Measurements from ENCODE around the gene FZD4.

The FZD4 gene

GRCh38 chr11:86932924-86933875 lies 22.0 kb downstream of the FZD4 start:
- Histone ChIP-seq H3K27ac (ENCODE audit: low read length) (no peak overlapping the region), H3K27me3 (ENCODE audit: insufficient read depth, low read length) (no peaks in the 10 kb centered on the region), H3K36me3 (ENCODE audit: insufficient read depth, low read depth, low read length) (no peaks in the 10 kb centered on the region), H3K9me3 (ENCODE audit: insufficient read depth, low read depth, low read length) (no peaks in the 10 kb centered on the region), H3K9ac (ENCODE audit: low read depth, low read length) (no peak overlapping the region), H3K4me1 (ENCODE audit: insufficient read depth, low read length) (peaks cover 24% of the 10 kb centered on the region), H3K4me3 (ENCODE audit: low read length) (no peak overlapping the region)

DNA sequence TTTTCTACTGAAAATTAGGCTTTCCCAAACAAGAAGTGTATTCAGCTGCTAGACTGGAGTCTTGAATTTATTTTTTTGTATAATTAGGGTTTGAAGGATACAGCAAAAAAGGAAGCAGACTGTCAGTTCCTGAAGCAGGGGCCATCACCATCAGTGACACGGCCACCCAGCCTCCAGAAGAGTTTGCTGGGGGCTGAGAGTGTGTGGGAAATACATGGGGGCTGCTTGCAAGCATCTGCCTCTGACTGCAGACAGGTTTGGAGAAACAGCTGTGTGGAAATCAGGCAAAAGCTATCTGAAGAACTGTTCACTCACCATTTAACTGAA lies 23.0 kb downstream of the FZD4 start:
- Histone ChIP-seq H3K27ac (ENCODE audit: low read length) (no peak overlapping the region), H3K36me3 (ENCODE audit: insufficient read depth, low read depth, low read length) (no peaks in the 10 kb centered on the region), H3K9ac (ENCODE audit: low read depth, low read length) (no peak overlapping the region), H3K9me3 (ENCODE audit: insufficient read depth, low read depth, low read length) (no peaks in the 10 kb centered on the region), H3K4me1 (ENCODE audit: insufficient read depth, low read length) (peaks cover 24% of the 10 kb centered on the region), H3K27me3 (ENCODE audit: insufficient read depth, low read length) (no peaks in the 10 kb centered on the region), H3K4me3 (ENCODE audit: low read length) (no peak overlapping the region)

DNA sequence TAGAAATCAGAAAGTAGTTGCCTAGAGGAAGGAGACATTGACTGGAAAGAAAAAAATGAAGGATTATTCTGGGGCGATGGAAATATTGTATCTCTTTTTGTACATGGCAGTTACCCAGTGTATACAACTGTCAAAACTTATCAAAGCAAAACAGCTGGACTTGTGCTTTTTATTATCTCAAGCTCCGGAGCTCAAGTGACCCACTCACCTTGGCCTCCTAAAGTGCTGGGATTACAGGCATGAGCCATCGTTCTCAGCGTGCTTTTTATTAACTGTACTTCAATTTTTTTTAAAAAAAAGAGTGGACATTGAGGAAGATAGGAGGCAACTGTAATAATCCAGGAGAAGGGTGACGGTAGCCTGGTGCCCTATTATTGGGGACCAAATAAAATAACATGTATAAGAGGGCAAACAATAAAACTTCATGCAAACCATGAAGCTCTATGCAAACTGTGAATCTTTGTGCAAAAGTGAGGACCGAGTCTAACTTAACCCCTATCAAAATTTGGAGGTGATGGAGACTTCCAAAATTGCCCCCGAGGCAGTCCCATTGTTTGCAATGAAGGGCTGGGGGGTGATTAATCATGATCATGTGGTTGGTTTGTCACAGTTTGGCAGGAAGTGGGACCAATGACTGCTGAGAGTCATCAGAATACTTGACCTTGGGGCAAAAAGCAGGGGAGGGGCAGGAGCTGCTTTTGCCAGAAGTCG lies 23.5 kb downstream of the FZD4 start:
- no peak overlapping the region for H3K27ac ChIP-seq (ENCODE audit: low read length)
- no peak overlapping the region for H3K9ac ChIP-seq (ENCODE audit: low read depth, low read length)
- no peaks in the 10 kb centered on the region for H3K9me3 ChIP-seq (ENCODE audit: insufficient read depth, low read depth, low read length)
- H3K27me3 ChIP-seq (ENCODE audit: insufficient read depth, low read length): no peaks in the 10 kb centered on the region
- no peak overlapping the region for H3K4me3 ChIP-seq (ENCODE audit: low read length)
- no peaks in the 10 kb centered on the region for H3K36me3 ChIP-seq (ENCODE audit: insufficient read depth, low read depth, low read length)
- peaks cover 24% of the 10 kb centered on the region for H3K4me1 ChIP-seq (ENCODE audit: insufficient read depth, low read length)

DNA sequence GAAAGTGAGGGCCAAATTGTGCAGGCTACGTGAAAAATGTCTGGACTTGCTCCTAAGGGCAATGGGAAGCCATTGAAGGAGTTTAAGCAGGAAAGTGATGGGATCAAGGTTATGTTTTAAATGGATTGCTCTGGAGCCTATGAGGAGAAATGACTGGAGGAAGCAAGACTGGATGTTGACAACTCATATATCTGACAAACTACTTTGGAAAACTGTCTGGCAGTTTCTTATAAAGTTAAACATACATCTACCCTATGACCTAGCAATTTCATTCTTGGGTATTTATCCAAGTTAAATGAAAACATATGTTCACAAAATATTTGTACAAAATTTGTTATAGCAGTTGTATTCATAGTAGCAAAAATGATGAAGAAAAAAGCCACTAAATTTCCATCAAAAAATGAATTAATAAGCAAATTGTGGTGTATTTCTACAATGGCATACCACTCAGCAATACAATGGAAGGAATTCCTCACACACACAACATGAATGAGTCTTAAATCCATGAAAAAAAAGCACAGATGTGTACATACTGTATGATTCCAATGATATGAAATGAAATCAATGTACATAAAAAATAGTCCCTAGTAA lies 24.1 kb downstream of the FZD4 start:
- H3K27me3 ChIP-seq (ENCODE audit: insufficient read depth, low read length): no peaks in the 10 kb centered on the region
- H3K4me3 ChIP-seq (ENCODE audit: low read length): no peak overlapping the region
- H3K4me1 ChIP-seq (ENCODE audit: insufficient read depth, low read length): peaks cover 24% of the 10 kb centered on the region
- H3K9ac ChIP-seq (ENCODE audit: low read depth, low read length): no peak overlapping the region
- no peak overlapping the region for H3K27ac ChIP-seq (ENCODE audit: low read length)
- H3K36me3 ChIP-seq (ENCODE audit: insufficient read depth, low read depth, low read length): no peaks in the 10 kb centered on the region
- H3K9me3 ChIP-seq (ENCODE audit: insufficient read depth, low read depth, low read length): no peaks in the 10 kb centered on the region

DNA sequence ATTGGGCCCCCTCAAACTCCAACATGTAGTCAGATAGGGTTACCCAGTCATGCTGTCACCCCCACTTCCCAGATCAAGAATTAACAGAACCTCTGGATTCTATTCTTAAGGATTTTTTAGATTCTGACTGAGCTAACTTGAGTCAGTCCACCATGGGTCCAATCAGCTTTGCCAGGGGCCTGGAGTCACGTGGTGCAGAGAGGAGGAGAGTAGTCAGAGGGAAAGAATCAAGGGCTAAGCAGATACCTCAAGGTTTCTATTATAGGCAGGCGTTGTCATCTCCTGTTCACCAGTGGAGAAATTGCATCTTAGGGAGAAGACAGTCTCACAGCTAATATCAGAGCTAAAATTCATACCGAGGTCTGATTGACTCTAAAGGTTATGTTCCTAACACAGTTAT lies 28.2 kb downstream of the FZD4 start:
- Histone ChIP-seq H3K4me1 (ENCODE audit: insufficient read depth, low read length) (peaks cover 17% of the 10 kb centered on the region), H3K9me3 (ENCODE audit: insufficient read depth, low read depth, low read length) (no peaks in the 10 kb centered on the region), H3K27ac (ENCODE audit: low read length) (no peak overlapping the region), H3K4me3 (ENCODE audit: low read length) (no peak overlapping the region), H3K36me3 (ENCODE audit: insufficient read depth, low read depth, low read length) (no peaks in the 10 kb centered on the region), H3K27me3 (ENCODE audit: insufficient read depth, low read length) (no peaks in the 10 kb centered on the region), H3K9ac (ENCODE audit: low read depth, low read length) (no peak overlapping the region)

DNA sequence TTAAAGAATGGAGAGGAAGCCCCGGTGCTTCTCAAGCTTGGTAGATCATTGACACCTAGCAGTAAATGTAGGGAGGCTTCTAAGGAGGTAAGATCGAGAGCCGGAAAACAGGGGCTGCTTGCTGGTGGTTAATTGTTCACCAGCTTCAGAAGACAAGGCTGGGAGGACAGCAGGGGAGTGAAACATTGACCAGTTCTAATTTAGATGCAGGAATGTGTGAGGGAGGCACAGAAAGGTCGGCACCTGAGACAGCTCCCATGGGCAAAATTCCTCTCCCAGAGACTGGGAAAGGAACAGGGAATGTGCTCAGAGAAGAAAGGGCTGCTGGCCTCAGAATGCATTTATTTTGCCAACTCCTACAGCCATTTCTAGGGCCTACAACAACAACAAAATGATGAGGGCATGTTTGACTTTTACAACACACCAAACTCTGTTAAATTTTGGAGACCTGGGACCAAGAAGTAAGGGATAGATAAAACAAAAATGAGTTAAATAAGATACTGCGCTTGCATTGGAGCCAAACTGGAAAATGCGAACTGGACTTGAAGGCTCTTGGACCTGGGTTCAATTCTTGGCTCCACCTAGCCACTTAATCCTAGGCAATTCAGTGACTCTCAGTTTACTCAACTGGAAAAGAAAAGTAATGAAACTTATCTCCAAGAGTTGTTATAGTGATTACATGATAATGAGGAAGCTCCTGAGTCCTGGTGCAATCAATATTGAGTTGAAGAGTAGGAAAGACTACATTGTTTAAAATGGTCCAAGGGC lies 31.0 kb downstream of the FZD4 start:
- H3K9me3 ChIP-seq (ENCODE audit: insufficient read depth, low read depth, low read length): no peaks in the 10 kb centered on the region
- H3K4me3 ChIP-seq (ENCODE audit: low read length): no peak overlapping the region
- H3K27ac ChIP-seq (ENCODE audit: low read length): peak overlapping the region; percentile 29
- H3K36me3 ChIP-seq (ENCODE audit: insufficient read depth, low read depth, low read length): no peaks in the 10 kb centered on the region
- H3K9ac ChIP-seq (ENCODE audit: low read depth, low read length): peak overlapping the region; percentile 21; the same call in 1 of the 2 replicates
- peaks cover 17% of the 10 kb centered on the region for H3K4me1 ChIP-seq (ENCODE audit: insufficient read depth, low read length)
- no peaks in the 10 kb centered on the region for H3K27me3 ChIP-seq (ENCODE audit: insufficient read depth, low read length)

- H3K27ac ChIP-seq (ENCODE audit: low read length): no peak overlapping the region
- no peak overlapping the region for H3K9ac ChIP-seq (ENCODE audit: low read depth, low read length)
- no peaks in the 10 kb centered on the region for H3K27me3 ChIP-seq (ENCODE audit: insufficient read depth, low read length)
- H3K9me3 ChIP-seq (ENCODE audit: insufficient read depth, low read depth, low read length): no peaks in the 10 kb centered on the region
- H3K4me1 ChIP-seq (ENCODE audit: insufficient read depth, low read length): peaks cover 17% of the 10 kb centered on the region
- H3K36me3 ChIP-seq (ENCODE audit: insufficient read depth, low read depth, low read length): no peaks in the 10 kb centered on the region
- H3K4me3 ChIP-seq (ENCODE audit: low read length): no peak overlapping the region
These were observed 33.0 kb downstream of the FZD4 start for GRCh38 chr11:86922225-86922624.

- H3K9ac ChIP-seq (ENCODE audit: low read depth, low read length): no peak overlapping the region
These were observed 35.5 kb downstream of the FZD4 start for GRCh38 chr11:86919557-86920210.

DNA sequence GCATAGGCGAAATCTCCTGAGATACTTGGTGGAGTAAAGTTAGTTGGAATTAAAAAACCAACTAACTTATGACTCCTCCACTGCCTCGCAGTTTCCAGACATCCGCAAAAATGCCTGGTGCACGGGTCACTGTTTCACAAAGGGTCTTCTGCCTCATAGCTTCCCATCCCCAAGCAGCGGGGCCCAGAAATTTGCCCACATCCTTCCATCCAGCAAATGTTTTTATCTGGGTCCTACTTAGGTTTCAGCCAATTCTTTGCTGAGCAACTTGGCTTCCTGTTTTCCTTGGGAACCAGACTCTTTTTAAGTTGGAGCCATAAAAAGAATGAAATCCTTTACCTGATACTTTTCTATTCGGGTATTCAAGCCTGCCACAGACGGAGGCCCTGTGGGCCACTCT lies 36.2 kb downstream of the FZD4 start:
- Histone ChIP-seq H3K36me3 (ENCODE audit: insufficient read depth, low read depth, low read length) (no peaks in the 10 kb centered on the region), H3K27ac (ENCODE audit: low read length) (no peak overlapping the region), H3K4me3 (ENCODE audit: low read length) (no peak overlapping the region), H3K27me3 (ENCODE audit: insufficient read depth, low read length) (no peaks in the 10 kb centered on the region), H3K9ac (ENCODE audit: low read depth, low read length) (no peak overlapping the region), H3K9me3 (ENCODE audit: insufficient read depth, low read depth, low read length) (no peaks in the 10 kb centered on the region), H3K4me1 (ENCODE audit: insufficient read depth, low read length) (peaks cover 6% of the 10 kb centered on the region)

More at GRCh38 chr11:86919557-86920210, 35.5 kb downstream of the FZD4 start:
- H3K9me3 ChIP-seq (ENCODE audit: insufficient read depth, low read depth, low read length): no peaks in the 10 kb centered on the region
- H3K4me1 ChIP-seq (ENCODE audit: insufficient read depth, low read length): peaks cover 12% of the 10 kb centered on the region
- no peak overlapping the region for H3K27ac ChIP-seq (ENCODE audit: low read length)
- no peaks in the 10 kb centered on the region for H3K27me3 ChIP-seq (ENCODE audit: insufficient read depth, low read length)
- no peak overlapping the region for H3K4me3 ChIP-seq (ENCODE audit: low read length)
- H3K36me3 ChIP-seq (ENCODE audit: insufficient read depth, low read depth, low read length): no peaks in the 10 kb centered on the region

- H3K36me3 ChIP-seq (ENCODE audit: insufficient read depth, low read depth, low read length): no peaks in the 10 kb centered on the region
- no peak overlapping the region for H3K4me3 ChIP-seq (ENCODE audit: low read length)
- H3K9ac ChIP-seq (ENCODE audit: low read depth, low read length): no peak overlapping the region
- no peaks in the 10 kb centered on the region for H3K27me3 ChIP-seq (ENCODE audit: insufficient read depth, low read length)
- peaks cover 2% of the 10 kb centered on the region for H3K4me1 ChIP-seq (ENCODE audit: insufficient read depth, low read length)
- no peak overlapping the region for H3K27ac ChIP-seq (ENCODE audit: low read length)
- no peaks in the 10 kb centered on the region for H3K9me3 ChIP-seq (ENCODE audit: insufficient read depth, low read depth, low read length)
These were observed 36.7 kb downstream of the FZD4 start for GRCh38 chr11:86918496-86918895.

- Histone ChIP-seq H3K4me1 (ENCODE audit: insufficient read depth, low read length) (no peaks in the 10 kb centered on the region), H3K36me3 (ENCODE audit: insufficient read depth, low read depth, low read length) (no peaks in the 10 kb centered on the region), H3K27ac (ENCODE audit: low read length) (no peak overlapping the region), H3K4me3 (ENCODE audit: low read length) (no peak overlapping the region), H3K27me3 (ENCODE audit: insufficient read depth, low read length) (no peaks in the 10 kb centered on the region), H3K9ac (ENCODE audit: low read depth, low read length) (no peak overlapping the region), H3K9me3 (ENCODE audit: insufficient read depth, low read depth, low read length) (no peaks in the 10 kb centered on the region)
These were observed 37.6 kb downstream of the FZD4 start for GRCh38 chr11:86917589-86917988.
